Astrocyte of the cerebellum (primary cell): ENCODE data around the gene MFAP1.
"Not testable (repeated sequence)": the region's sequence is repeated elsewhere in the genome, so short reads cannot be mapped to it uniquely, and the experiment has no call there.

ENCODE experiments used
- DNase-seq: peaks from one replicate; pipeline ENCODE4 v3.0.0-alpha.2; 2011; ENCODE audit warnings: low read depth
- H3K4me3 ChIP-seq: 2 replicates; pipeline ENCODE4 v1.5.1; 2011; ENCODE audit warnings: mild to moderate bottlenecking, low read depth, low read length, moderate library complexity
- in situ Hi-C: cut with HindIII; loops from 2 replicates; pipeline ENCODE4 v1.10.0; 2017; ENCODE audit warnings: low sequenced_read_pairs
- TF ChIP-seq, protein P1 (sequence below): IDR thresholded peaks from 2 replicates; pipeline ENCODE4 v1.5.1; 2012; ENCODE audit warnings: low read length, low read depth, moderate library complexity, mild to moderate bottlenecking; ENCODE audit errors: missing control alignments

Gene MFAP1

DNA sequence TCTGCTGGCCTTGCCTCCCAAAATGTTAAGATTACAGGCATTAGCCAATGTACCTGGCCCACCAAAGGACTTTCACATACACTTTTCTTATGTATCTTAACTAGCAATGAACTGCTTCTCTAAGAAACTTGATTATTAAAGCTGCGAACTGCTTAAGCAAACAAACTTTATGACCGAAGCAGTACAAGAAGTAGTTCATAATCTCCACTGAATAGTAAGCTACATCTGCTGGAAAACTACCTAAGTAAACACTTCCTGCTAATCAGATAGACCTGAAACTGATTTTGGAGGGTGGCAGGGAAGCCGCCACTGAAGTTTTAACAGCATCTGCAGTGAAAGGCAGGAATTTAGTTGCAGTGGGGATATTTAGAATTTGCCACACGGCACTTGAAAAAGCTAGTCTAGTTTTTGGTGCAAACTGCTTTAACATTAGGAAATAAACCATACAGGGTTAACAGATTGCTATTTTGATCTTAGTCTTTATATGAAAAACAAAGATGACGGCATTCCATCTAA lies 16.0 kb downstream of the MFAP1 start:
- DNase-seq: no peak
- in situ Hi-C loops: no loop called here
- TF ChIP-seq, protein P1, sequence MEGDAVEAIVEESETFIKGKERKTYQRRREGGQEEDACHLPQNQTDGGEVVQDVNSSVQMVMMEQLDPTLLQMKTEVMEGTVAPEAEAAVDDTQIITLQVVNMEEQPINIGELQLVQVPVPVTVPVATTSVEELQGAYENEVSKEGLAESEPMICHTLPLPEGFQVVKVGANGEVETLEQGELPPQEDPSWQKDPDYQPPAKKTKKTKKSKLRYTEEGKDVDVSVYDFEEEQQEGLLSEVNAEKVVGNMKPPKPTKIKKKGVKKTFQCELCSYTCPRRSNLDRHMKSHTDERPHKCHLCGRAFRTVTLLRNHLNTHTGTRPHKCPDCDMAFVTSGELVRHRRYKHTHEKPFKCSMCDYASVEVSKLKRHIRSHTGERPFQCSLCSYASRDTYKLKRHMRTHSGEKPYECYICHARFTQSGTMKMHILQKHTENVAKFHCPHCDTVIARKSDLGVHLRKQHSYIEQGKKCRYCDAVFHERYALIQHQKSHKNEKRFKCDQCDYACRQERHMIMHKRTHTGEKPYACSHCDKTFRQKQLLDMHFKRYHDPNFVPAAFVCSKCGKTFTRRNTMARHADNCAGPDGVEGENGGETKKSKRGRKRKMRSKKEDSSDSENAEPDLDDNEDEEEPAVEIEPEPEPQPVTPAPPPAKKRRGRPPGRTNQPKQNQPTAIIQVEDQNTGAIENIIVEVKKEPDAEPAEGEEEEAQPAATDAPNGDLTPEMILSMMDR: no peak
- no peak overlapping the region for H3K4me3 ChIP-seq

GRCh38 chr15:43802676-43803075 lies 21.8 kb downstream of the MFAP1 start:
- DNase-seq, in situ Hi-C loops, H3K4me3 ChIP-seq: not testable (repeated sequence)

DNA sequence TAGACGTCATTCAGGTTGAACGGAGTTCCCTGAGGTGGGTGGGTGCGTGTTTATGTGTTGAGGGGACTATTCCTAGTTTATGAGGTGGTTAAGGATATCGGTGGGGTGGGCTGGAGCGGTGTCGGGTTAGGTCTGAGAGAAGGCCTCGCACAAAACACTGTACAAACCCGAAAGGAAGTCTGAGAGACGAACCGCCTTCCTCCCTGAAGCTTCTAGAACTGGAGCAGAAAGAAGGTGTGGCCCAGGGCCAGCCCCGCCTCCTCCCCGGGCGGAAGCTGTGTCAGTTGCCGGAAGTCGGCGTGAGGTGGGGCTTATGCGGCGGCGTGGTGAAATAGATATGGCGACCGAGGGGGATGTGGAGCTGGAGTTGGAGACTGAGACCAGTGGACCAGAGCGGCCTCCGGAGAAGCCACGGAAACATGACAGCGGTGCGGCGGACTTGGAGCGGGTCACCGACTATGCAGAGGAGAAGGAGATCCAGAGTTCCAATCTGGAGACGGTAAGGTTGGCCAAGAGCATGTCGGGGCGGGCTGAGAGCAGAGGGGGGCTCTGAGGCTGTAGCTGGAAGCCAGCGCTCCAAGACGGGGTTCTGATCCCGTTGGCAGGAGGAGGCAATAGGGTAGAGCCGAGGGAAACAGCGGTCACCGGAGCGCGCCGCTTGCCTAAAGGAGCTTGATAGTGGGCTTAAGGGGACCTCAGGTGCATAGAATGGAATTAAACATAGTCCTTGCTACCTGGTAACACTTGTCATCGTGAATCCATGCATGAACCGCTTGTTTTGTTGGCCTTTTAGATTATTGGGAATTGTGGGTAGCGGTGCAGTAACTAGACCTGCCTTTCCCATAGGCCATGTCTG lies 24.0 kb downstream of the MFAP1 start, which contains the start of gene HYPK:
Gene HYPK, plus strand, starts transcription at position 314 of the 856 bp plus-strand sequence. Its CDS starts 24 bp downstream, at position 338.
- H3K4me3 ChIP-seq: peak within 1 kb of the TSS; percentile 99
- TF ChIP-seq, protein P1: no peak
- DNase-seq: peak; percentile 65
- in situ Hi-C loops: no loop called here

DNA sequence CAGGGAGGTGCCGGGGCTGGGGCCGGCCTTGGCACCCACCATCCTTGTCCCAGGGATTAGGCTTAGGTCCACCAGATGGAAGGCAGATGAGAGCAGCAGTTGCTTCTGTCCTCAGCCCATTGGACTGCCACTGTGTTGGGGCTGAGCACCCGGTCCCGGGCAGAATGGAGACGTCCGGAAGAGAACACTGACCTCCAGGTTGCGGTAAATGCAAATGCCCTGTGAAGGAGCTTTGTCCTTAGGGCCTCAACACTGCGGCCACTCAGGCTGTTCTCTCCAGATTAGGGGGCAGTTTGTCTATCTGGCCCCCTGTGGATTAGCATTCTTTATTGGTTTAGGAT lies 24.6 kb downstream of the MFAP1 start, which contains the start of gene SERINC4:
Gene SERINC4, minus strand, starts transcription at position 276 of the 341 bp plus-strand sequence. Its CDS starts 234 bp downstream, at position 42.
- in situ Hi-C loops: no loop called here
- TF ChIP-seq, protein P1: no peak
- peak within 1 kb of the TSS; percentile 99 for H3K4me3 ChIP-seq
- no peak for DNase-seq

DNA sequence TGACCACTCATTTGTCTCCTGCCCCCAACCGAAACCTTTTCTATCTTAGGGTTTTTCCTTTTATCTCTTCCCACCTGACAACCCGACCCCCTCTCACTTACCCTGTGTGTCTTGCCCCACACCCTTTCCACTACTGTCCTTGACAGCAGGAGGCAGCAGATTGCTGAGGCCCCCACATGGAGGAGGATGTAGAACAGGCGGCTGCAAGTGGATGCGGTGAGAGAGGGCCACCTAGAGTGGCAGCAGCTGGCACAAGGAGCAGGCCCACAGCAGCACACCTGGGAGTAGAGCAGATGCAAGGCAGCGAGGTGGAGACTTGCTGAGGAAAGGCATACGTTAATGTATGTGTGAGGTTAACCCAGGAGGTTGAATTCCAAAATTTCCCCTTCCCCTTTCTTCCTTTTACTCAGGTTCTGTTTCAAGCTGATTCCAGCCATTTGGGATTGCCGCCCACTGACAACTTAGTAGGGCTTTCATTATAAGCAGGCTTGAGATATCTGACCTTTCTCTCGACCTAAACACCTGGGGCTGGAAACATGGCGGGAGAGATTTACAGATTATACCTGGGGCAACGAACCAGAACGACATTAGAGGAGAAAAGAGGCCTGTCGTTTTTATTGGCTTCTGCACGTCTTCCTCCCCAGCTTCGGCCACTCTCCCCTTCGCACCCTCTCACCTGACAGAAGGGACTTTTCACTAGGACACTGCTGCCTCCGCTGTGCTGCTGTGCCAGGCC lies 25.1 kb downstream of the MFAP1 start:
- no peak for DNase-seq
- H3K4me3 ChIP-seq: no peak overlapping the region
- in situ Hi-C loops: no loop called here
- TF ChIP-seq, protein P1: no peak

DNA sequence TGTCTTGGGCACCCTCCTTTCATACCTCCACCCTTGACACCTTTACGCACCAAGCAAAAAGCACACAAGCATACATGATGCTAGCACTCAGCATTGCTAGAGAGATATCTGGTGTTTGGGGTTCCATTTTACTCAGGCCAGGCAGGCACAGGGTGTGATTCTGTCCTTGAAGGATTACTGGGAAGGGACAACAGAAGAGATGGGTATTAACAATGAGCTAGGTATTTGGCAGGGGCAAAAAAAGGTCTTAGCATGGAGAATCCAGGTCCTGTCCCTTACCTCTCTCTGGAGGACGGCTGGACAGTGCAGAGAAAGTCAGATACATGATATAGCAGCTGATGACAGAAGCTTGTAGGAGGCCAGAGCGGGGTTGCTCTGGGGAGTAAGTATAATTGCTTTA lies 27.9 kb downstream of the MFAP1 start:
- DNase-seq: no peak
- in situ Hi-C loops: no loop called here
- H3K4me3 ChIP-seq: no peak overlapping the region
- TF ChIP-seq, protein P1: no peak
